DMS114 treated with DMSO at 0.1 percent for 48 hours (cell line): ENCODE data around the gene PSRC1.
"Not testable (repeated sequence)": the region's sequence is repeated elsewhere in the genome, so short reads cannot be mapped to it uniquely, and the experiment has no call there.

Experiments used
- DNase-seq: peaks from one replicate; lab custom pipeline; 2025; ENCODE audit not compliant: unreplicated experiment; lab: John Stamatoyannopoulos, UW

PSRC1 gene

GRCh38 chr1:109296782-109297181, 13.8 kb upstream of the PSRC1 start:
- DNase-seq = no peak

GRCh38 chr1:109295712-109296415, 12.9 kb upstream of the PSRC1 start:
- no peak for DNase-seq

DNA sequence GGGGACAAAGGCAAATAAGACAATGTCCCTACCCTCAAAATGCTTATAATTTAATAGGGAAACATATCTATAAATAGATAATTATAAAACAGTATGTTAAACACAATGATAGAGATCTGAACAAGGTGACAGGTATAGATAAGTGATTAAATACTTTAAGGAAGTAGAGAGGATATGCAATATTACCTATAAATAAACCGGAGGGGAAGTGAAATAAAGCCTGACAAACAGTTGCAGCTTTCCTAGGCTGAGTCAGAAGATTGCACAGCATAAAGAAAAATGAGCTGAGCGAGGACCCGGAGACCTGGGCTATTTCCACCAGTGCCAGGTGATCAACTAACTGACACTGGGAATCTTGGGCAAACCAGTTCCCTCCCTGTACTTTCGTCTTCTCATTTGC, 11.5 kb upstream of the PSRC1 start:
- no peak for DNase-seq

DNA sequence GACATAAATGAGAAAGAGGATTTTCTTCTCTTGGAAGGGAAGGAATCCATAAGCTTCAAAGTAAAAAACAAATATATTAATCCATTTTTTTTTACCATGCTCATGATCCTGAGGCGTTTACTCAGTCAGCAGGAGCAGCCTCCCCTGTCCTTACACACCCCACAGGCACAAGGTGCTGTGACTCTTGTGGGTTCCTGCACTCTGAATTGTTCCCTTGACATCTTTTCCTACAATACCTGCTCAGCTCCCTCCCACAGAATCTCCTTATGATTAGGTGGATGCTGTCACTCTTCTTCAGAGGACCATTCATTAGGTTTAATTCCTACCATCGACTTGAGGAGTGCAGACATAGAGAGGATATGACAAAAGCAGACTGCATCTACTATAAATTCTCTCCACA, 10.1 kb upstream of the PSRC1 start:
- DNase-seq = no peak

- DNase-seq = no peak
These were observed 9.4 kb upstream of the PSRC1 start for GRCh38 chr1:109292364-109292763.

- DNase-seq = no peak
These were observed 8.1 kb upstream of the PSRC1 start for GRCh38 chr1:109290998-109291397.

GRCh38 chr1:109290137-109290536, 7.2 kb upstream of the PSRC1 start:
- DNase-seq = no peak

DNA sequence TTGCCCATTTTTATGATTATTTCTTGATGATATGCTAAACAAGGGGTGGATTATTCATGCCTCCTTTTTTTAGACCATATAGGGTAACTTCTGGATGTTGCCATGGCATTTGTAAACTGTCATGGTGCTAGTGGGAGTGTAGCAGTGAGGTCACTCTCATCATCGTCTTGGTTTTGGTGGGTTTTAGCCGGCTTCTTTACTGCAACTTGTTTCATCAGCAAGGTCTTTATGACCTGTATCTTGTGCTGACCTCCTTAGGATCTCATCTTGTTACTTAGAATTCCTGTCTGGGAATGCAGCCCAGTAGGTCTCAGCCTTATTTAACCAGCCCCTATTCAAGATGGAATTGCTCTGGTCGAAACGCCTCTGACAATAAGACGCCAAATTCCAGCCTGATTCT, 3.8 kb upstream of the PSRC1 start:
- DNase-seq = not testable (repeated sequence)

GRCh38 chr1:109283748-109284600, 1.0 kb upstream of the PSRC1 start:
- DNase-seq = no peak

GRCh38 chr1:109282497-109282951, 421 bp downstream of the PSRC1 start:
- no peak for DNase-seq

DNA sequence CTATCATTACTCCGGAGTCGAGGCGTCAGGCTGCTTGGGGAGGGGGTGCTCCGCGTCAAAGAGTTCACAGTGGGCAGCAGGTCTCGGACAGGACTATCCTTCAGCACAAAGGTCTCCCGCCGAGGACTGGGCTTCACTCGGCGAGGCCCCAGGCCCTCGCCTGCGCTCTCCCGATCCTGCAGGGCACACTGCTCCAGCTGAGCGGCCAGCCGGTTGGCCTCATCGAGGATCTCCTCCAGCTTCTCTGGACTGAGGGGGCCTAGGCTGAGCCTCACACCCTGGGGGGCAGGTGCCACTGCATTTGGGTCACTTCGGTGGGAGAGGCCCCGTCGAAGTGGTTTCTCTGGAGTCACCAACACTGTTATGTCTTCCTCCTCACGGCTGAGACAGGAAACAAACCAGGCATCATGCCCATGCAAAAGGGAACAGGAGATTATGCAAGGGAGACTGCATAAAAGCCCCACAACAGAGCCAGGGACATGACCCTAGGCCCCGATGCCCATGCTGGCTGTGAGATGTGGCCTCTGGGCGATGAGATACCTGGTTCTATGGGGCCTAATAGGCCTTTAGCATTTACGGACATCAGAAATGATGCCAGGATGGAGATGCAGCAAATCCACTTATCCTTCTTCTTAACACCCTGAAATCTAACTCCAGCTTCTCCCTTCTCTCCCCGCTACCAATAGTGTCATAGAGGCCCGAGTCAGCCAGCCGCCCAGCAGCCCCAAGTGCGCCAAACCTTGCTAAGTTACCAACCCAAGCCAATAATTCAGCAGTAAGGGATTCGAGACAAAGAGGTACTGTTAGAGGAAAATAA, 1.1 kb downstream of the PSRC1 start:
- no peak for DNase-seq

DNA sequence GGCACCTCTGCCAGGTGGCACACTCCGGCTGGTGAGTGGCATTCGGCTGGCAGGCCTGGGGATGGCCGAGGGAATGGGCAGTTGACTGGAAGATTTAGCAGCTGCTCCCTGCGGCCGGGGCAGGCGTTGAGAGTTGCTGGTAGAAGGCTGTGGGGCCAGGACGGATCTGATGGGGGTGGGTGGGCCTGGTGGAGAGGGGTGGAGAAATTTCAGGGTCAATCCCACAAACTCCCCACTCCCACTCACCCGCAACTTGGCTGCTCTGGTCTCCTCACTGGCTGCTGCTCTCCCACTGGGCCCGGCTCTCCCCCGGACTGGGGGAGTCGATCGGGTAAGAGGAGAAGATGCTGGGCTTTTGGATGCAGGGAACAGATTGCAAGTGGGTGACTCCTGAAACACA, 2.1 kb downstream of the PSRC1 start:
- no peak for DNase-seq

DNA sequence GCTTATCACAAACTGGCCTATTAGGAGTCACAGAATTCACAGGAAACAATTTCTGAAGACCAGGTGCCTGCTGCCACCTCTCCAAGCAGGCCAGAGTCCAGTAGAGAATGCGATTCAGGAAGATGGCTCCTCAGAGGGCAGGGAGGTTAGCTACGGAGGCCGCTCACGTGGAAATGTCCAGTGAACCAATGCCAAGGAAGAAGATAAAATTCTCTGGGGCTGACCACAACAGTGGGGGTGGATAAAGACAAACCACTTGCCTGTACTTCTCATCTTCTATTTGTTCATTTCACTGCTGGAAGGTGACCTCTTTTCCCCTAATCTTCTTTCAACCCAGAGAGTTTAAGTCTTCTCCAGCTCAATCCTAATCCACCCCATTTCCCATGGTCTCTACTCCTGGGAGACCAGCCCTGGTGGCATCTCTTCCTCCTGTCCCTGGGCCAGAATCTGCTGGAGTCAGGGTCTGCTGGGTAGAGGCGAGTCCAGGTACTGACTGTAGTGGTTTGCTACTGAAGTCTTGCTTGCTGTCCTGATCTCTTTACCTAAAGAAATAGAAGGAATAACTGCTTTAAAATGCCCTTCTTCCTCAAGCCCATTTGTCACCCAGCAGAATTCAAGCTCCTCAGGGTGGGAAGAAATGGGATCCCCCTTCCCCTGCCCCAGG, 3.2 kb downstream of the PSRC1 start:
- no peak for DNase-seq

GRCh38 chr1:109277434-109278204, 5.3 kb downstream of the PSRC1 start:
- DNase-seq = peak; percentile 58

DNA sequence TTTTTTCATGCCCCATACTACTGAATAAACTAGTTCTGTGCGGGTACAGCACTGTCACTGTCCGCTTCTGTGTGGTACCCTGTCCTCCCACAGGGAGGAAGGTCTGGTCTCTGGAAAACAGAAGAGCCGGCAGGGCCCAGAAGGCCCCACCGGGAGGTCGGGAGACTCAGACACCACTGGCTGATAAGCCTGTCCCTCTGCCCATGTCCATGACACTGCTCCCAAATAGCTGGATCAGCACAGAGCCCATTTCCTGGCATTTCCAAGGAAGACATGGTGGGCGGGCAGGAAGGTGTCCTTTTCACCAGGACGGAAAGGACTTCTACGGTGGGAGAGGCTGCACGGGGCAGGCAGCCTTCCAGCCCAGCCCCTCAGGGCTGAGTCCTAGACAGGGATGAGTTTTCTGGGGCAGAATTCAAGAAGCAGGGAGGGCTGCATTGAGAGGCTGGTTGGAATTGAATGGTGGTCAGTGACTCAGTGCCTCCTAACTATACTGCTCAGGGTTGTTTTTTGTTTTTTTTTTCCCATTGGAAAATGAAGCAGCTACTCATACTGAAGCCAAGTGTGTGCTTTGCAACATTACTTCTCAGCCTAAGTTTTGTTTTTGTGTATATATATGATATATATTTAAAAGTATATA, 7.1 kb downstream of the PSRC1 start:
- DNase-seq = no peak

DNA sequence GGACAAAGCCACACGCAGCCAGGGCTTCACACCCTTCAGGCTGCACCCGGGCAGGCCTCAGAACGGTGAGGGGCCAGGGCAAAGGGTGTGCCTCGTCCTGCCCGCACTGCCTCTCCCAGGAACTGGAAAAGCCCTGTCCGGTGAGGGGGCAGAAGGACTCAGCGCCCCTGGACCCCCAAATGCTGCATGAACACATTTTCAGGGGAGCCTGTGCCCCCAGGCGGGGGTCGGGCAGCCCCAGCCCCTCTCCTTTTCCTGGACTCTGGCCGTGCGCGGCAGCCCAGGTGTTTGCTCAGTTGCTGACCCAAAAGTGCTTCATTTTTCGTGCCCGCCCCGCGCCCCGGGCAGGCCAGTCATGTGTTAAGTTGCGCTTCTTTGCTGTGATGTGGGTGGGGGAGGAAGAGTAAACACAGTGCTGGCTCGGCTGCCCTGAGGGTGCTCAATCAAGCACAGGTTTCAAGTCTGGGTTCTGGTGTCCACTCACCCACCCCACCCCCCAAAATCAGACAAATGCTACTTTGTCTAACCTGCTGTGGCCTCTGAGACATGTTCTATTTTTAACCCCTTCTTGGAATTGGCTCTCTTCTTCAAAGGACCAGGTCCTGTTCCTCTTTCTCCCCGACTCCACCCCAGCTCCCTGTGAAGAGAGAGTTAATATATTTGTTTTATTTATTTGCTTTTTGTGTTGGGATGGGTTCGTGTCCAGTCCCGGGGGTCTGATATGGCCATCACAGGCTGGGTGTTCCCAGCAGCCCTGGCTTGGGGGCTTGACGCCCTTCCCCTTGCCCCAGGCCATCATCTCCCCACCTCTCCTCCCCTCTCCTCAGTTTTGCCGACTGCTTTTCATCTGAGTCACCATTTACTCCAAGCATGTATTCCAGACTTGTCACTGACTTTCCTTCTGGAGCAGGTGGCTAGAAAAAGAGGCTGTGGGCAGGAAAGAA, 8.1 kb downstream of the PSRC1 start:
- DNase-seq = no peak

DNA sequence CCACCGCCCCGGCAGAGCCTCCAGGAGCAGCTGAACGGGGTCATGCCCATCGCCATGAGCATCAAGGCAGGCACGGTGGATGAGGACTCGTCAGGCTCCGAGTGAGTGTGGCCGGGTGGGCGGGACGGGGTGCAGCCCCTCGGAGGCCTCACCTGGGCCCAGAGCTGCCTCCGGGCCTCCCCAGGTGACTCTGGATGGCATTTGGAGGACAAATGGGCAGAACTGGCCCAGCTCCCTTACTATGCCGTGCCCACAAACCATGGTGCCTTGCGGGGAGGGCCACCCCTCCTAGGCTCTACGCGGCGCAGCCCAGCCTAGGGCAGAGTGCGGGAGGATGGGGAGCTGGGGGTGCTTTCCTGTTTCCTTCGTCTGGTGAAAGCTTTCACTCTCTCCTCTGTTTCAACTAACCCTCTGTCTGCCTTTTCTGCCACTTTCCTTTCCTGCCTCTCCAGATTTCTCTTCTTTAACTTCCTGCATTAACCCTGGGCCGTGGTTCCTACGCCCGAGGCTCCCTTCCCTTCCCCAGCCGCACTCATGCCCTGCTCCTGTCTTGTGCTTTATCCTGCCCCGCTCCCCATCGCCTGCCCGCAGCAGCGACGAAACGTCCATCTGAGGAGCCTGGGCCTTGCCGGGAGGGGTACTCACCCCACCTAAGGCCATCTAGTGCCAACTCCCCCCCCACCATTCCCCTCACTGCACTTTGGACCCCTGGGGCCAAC, 9.2 kb downstream of the PSRC1 start:
- no peak for DNase-seq
